Breast epithelium (tissue), 4 donors: ENCODE data around the gene FER. TPM values are rescaled to one million over a fixed set of nuclear protein-coding genes. Genes with fewer than 3 reads are reported as not detected.
"Not testable (repeated sequence)": the region's sequence is repeated elsewhere in the genome, so short reads cannot be mapped to it uniquely, and the experiment has no call there.

ENCODE experiments used
- DNase-seq, 2 donors: peaks; one replicate each; pipeline ENCODE4 v3.0.0-alpha.2; 2019; ENCODE audit warnings: low spot score in 2 of 2
- H3K27ac ChIP-seq, 2 donors: fragments of 200-600 bp; sonication (generic) in 1 of 2; one replicate each; pipeline ENCODE4 v1.5.1; 2016 to 2019; ENCODE audit warnings: mild to moderate bottlenecking in 1 of 2
- H3K27me3 ChIP-seq, 2 donors: fragments of 200-600 bp; sonication (generic) in 1 of 2; one replicate each; pipeline versions ENCODE4 v1.5.1 to v1.6.0; 2017 to 2019; ENCODE audit warnings: control low read depth in 1 of 2, mild to moderate bottlenecking in 1 of 2
- H3K36me3 ChIP-seq: fragments of 200-600 bp; one replicate; pipeline ENCODE4 v1.5.1; 2019
- H3K4me1 ChIP-seq, 2 donors: fragments of 200-600 bp; sonication (generic); one replicate each; pipeline ENCODE4 v1.5.1; 2016 to 2019; ENCODE audit warnings: control low read depth in 1 of 2
- H3K4me3 ChIP-seq, 3 donors: fragments of 200-600 bp; sonication (generic); 1 replicate in 2 of 3; 2 replicates in 1 of 3; pipeline ENCODE4 v1.5.1; 2016 to 2019; ENCODE audit warnings: mild to moderate bottlenecking in 3 of 3, moderate library complexity in 2 of 3
- H3K9me3 ChIP-seq, 2 donors: fragments of 200-600 bp; sonication (generic) in 1 of 2; one replicate each; pipeline ENCODE4 v1.5.1; 2016 to 2019; ENCODE audit warnings: control low read depth in 1 of 2
- POLR2A ChIP-seq: fragments of 450-650 bp; IDR thresholded peaks from one replicate; pipeline ENCODE4 v1.6.1; 2016; ENCODE audit warnings: antibody characterized with exemption, mild to moderate bottlenecking, moderate library complexity
- POLR2AphosphoS5 ChIP-seq, 3 donors: sonication (generic); formaldehyde crosslinking; IDR thresholded peaks; one replicate each; pipeline ENCODE4 v1.6.1; 2017; ENCODE audit warnings: antibody characterized with exemption in 3 of 3
- intact Hi-C: fragments of 100-400 bp; cut with DNase I; formaldehyde crosslinking; loops from one replicate; pipeline ENCODE4 v1.15.1; 2023; ENCODE audit warnings: low total_unique reads
- total RNA-seq, 3 donors: library from RNA; depleted of rRNA; stranded (reverse); fragments of >200 nt; gene quantifications; one replicate each; pipeline ENCODE4 v1.1.0, GENCODE V29; 2016
- TF ChIP-seq, protein P1 (sequence below), 3 donors: fragments of 450-650 bp; IDR thresholded peaks; one replicate each; pipeline ENCODE4 v1.5.1; 2016 to 2017; ENCODE audit warnings: antibody characterized with exemption in 3 of 3, mild to moderate bottlenecking in 3 of 3, moderate library complexity in 3 of 3

FER gene
- total RNA-seq, 3 donors from 2014 or later: 24.3 to 27.8 (median 27.2) TPM

DNA sequence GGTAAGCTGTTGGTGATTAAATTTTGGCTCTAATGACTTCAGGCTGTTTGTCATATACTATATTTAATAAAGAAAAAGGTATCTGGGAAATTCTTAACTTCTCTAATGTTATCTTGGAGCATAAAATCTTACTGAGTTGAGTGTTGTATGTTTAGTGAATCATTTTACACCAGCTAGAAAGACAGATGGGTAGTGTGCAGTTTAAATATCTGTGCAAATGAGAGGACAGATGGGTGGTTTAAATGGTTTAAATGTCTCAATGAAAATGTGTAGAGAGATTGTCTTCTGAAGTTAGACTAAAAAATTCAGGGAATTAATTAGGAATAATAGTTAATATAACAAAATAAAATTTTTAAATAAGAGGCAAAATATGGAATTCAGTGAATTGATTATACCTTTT, 114.5 kb downstream of the FER start:
- no peak overlapping the region for H3K4me3 ChIP-seq
- no peak for DNase-seq
- H3K27me3 ChIP-seq: no peaks in the 10 kb centered on the region
- intact Hi-C loops: no loop called here
- H3K9me3 ChIP-seq: peaks cover 0 to 4% of the 10 kb centered on the region in 2 donors
- no peaks in the 10 kb centered on the region for H3K4me1 ChIP-seq
- no peak for TF ChIP-seq POLR2A
- no peak for TF ChIP-seq POLR2AphosphoS5 (IDR thresholded peaks at IDR 0.05)
- TF ChIP-seq, protein P1, sequence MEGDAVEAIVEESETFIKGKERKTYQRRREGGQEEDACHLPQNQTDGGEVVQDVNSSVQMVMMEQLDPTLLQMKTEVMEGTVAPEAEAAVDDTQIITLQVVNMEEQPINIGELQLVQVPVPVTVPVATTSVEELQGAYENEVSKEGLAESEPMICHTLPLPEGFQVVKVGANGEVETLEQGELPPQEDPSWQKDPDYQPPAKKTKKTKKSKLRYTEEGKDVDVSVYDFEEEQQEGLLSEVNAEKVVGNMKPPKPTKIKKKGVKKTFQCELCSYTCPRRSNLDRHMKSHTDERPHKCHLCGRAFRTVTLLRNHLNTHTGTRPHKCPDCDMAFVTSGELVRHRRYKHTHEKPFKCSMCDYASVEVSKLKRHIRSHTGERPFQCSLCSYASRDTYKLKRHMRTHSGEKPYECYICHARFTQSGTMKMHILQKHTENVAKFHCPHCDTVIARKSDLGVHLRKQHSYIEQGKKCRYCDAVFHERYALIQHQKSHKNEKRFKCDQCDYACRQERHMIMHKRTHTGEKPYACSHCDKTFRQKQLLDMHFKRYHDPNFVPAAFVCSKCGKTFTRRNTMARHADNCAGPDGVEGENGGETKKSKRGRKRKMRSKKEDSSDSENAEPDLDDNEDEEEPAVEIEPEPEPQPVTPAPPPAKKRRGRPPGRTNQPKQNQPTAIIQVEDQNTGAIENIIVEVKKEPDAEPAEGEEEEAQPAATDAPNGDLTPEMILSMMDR (IDR thresholded peaks at IDR 0.05): no peak
- H3K27ac ChIP-seq: no peak overlapping the region
- no peaks in the 10 kb centered on the region for H3K36me3 ChIP-seq

DNA sequence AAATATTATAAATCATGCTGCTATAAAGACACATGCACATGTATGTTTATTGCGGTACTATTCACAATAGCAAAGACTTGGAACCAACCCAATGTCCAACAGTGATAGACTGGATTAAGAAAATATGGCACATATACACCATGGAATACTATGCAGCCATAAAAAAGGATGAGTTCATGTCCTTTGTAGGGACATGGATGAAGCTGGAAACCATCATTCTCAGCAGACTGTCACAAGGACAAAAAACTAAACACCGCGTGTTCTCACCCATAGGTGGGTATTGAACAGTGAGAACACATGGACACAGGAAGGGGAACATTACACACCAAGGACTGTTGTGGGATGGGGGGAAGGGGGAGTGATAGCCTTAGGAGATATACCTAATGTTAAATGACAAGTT, 118.4 kb downstream of the FER start:
- intact Hi-C loops: loop anchor here (5.0 kb wide), 1 partner anchor 941 kb away; no protein-coding TSS in a partner anchor
- H3K27ac ChIP-seq, DNase-seq, H3K4me1 ChIP-seq, H3K36me3 ChIP-seq, H3K4me3 ChIP-seq, H3K9me3 ChIP-seq, H3K27me3 ChIP-seq: not testable (repeated sequence)

- intact Hi-C loops: loop anchor here (5.0 kb wide), 1 partner anchor 940 kb away; no protein-coding TSS in a partner anchor
- no peak overlapping the region for H3K27ac ChIP-seq
Measured at GRCh38 chr5:108867656-108868055, 120.0 kb downstream of the FER start.

GRCh38 chr5:108869066-108869465, 121.4 kb downstream of the FER start:
- DNase-seq: no peak
- intact Hi-C loops: loop anchor here (5.0 kb wide), 1 partner anchor 938 kb away; no protein-coding TSS in a partner anchor
- H3K4me1 ChIP-seq: no peaks in the 10 kb centered on the region
- H3K9me3 ChIP-seq: peaks cover 0 to 4% of the 10 kb centered on the region in 2 donors
- no peaks in the 10 kb centered on the region for H3K27me3 ChIP-seq
- H3K4me3 ChIP-seq: no peak overlapping the region
- no peak overlapping the region for H3K27ac ChIP-seq
- H3K36me3 ChIP-seq: no peaks in the 10 kb centered on the region
- TF ChIP-seq, protein P1 (IDR thresholded peaks at IDR 0.05): no peak
- no peak for TF ChIP-seq POLR2AphosphoS5 (IDR thresholded peaks at IDR 0.05)
- TF ChIP-seq POLR2A: no peak

More at GRCh38 chr5:108867656-108868055, 120.0 kb downstream of the FER start:
- no peak for DNase-seq
- Histone ChIP-seq H3K4me1 (no peaks in the 10 kb centered on the region), H3K36me3 (no peaks in the 10 kb centered on the region), H3K9me3 (peaks cover 0 to 4% of the 10 kb centered on the region in 2 donors), H3K4me3 (no peak overlapping the region), H3K27me3 (no peaks in the 10 kb centered on the region)
- no peak for TF ChIP-seq POLR2AphosphoS5 (IDR thresholded peaks at IDR 0.05)
- TF ChIP-seq, protein P1 (IDR thresholded peaks at IDR 0.05): no peak
- no peak for TF ChIP-seq POLR2A

DNA sequence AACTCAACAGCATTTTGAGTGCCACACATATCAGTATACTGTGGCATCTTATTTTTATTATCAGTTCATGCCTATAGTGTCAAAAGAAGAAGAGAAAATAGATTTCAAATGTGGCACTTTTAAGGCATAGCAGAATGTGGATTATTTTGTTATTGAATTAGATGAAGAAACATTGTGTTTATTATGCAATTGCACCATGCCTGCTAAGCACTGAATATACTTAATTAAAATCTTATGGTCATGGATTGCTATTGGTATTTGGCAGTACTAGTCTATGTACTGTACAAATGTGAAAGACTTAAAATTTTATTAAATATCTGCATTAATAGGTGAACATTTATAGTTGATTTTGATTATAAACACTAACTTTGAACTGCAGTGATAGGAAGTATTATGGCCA, 128.8 kb downstream of the FER start:
- intact Hi-C loops: no loop called here
- Histone ChIP-seq H3K27me3 (no peaks in the 10 kb centered on the region), H3K9me3 (no peaks in the 10 kb centered on the region), H3K4me1 (no peaks in the 10 kb centered on the region), H3K27ac (no peak overlapping the region), H3K36me3 (no peaks in the 10 kb centered on the region), H3K4me3 (no peak overlapping the region)
- DNase-seq: no peak
- TF ChIP-seq POLR2A (no peak), POLR2AphosphoS5 (IDR thresholded peaks at IDR 0.05) (no peak)
- TF ChIP-seq, protein P1 (IDR thresholded peaks at IDR 0.05): no peak

DNA sequence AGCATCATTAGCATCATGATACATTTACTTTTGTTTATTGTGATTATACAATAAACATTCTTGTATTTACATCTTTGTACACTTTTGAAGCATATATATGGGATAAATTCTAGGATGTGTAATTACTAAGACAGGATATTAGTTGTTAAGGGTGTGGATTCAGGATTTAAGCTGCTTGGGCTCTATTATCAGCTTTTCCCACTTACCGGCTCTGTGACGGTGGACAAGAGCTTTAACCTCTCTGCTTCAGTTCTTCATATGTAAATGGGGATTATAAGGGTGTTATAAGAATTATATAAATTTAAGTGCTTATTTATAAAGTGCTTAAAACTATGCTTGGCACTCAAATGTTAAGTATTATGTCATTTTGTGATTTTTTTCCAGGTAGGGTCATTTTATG, 131.1 kb downstream of the FER start:
- H3K9me3 ChIP-seq: no peaks in the 10 kb centered on the region
- H3K36me3 ChIP-seq: no peaks in the 10 kb centered on the region
- H3K27ac ChIP-seq: no peak overlapping the region
- TF ChIP-seq, protein P1 (IDR thresholded peaks at IDR 0.05): no peak
- no peak for TF ChIP-seq POLR2A
- TF ChIP-seq POLR2AphosphoS5 (IDR thresholded peaks at IDR 0.05): no peak
- H3K4me3 ChIP-seq: no peak overlapping the region
- DNase-seq: no peak
- intact Hi-C loops: no loop called here
- no peaks in the 10 kb centered on the region for H3K27me3 ChIP-seq
- H3K4me1 ChIP-seq: no peaks in the 10 kb centered on the region
